NCI-H2227 treated with DMSO at 0.1 percent for 48 hours (cell line): ENCODE results near the gene KIF1A.
"Not testable (repeated sequence)": the region's sequence is repeated elsewhere in the genome, so short reads cannot be mapped to it uniquely, and the experiment has no call there.

Experiments used
- DNase-seq: peaks from one replicate; lab custom pipeline; 2025; lab: John Stamatoyannopoulos, UW

KIF1A gene

GRCh38 chr2:240687045-240687740 is 132.8 kb downstream of the KIF1A start:
- DNase-seq = no peak

- DNase-seq = no peak
Observed at GRCh38 chr2:240686460-240686859, 133.6 kb downstream of the KIF1A start.

- no peak for DNase-seq
Observed at GRCh38 chr2:240685771-240686371, 134.1 kb downstream of the KIF1A start.

GRCh38 chr2:240683980-240684728 is 135.9 kb downstream of the KIF1A start:
- DNase-seq = not testable (repeated sequence)

GRCh38 chr2:240683329-240683979 is 136.6 kb downstream of the KIF1A start:
- not testable (repeated sequence) for DNase-seq

GRCh38 chr2:240682431-240683224 is 137.4 kb downstream of the KIF1A start, which contains the start of gene AQP12B:
AQP12B (minus strand) TSS chr2:240682885; CDS start chr2:240682837, 48 bp downstream.
- not testable (repeated sequence) for DNase-seq

- not testable (repeated sequence) for DNase-seq
Observed at GRCh38 chr2:240680185-240680584, 139.8 kb downstream of the KIF1A start.

- not testable (repeated sequence) for DNase-seq
Observed at GRCh38 chr2:240678909-240679308, 141.1 kb downstream of the KIF1A start.

GRCh38 chr2:240678043-240678442 is 142.0 kb downstream of the KIF1A start:
- not testable (repeated sequence) for DNase-seq

GRCh38 chr2:240675345-240675744 is 144.7 kb downstream of the KIF1A start:
- not testable (repeated sequence) for DNase-seq

GRCh38 chr2:240674461-240675184 is 145.4 kb downstream of the KIF1A start:
- DNase-seq = not testable (repeated sequence)

- no peak for DNase-seq
Observed at GRCh38 chr2:240672701-240673190, 147.3 kb downstream of the KIF1A start.

GRCh38 chr2:240672076-240672700 is 147.8 kb downstream of the KIF1A start:
- no peak for DNase-seq

- no peak for DNase-seq
Observed at GRCh38 chr2:240670950-240671349, 149.1 kb downstream of the KIF1A start.

GRCh38 chr2:240670402-240670801 is 149.6 kb downstream of the KIF1A start:
- DNase-seq = no peak

GRCh38 chr2:240664622-240665021 is 155.4 kb downstream of the KIF1A start:
- DNase-seq = no peak
